ENCODE measurements around the gene OCA2.

OCA2 gene

DNA sequence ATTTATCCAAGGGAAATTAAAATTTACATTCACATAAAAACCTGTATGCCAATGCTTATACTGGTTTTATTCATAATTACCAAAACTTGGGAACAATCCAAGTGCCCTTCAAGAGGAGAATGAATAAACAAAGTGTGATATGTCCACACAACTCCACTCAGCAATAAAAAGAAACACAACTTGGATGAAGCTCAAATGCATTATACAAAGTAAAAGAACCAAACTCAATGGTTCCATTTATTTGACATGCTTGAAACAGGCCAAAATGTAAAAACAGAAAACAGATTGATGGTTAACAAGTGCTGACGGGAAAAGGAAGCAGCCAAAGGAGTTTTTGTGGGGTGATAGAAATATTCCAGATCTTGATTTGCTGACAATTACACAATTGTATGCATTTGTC is 23.5 kb downstream of the OCA2 start:
- no peak for DNase-seq

DNA sequence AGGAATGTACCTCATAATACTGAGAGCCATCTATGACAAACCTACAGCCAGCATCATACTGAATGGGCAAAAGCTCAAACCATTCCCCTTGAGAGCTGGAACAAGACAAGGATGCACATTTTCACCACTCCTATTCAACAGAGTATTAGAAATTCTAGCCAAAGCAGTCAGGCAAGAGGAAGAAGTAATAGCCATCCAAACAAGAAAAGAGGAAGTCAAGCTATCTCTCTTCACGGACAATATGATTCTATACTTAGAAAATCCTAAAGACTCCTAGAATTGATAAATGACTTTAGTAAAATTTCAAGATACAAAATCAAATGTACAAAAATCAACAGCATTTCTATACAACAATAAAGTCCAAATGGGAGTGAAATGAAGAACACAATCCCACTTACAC is 30.2 kb downstream of the OCA2 start:
- no peak for DNase-seq

DNA sequence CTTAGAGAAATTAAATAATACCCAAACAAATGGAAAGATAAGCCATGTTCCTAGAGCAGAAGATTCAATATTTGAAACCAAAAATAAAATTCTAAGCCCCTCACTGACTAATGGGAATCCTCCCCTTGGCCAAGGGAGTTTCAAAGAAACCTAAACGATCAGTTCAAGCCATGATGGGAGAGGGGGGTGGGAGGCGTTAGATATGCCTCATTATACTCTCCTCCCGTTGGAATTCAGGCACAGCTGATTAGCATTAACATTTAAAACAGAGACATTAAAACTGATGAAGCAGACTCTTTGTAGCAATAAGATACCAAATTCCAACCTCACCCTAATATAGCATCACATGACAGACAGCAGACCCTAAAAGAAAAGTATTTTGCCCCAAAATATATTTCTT is 32.9 kb downstream of the OCA2 start:
- DNase-seq = no peak

DNA sequence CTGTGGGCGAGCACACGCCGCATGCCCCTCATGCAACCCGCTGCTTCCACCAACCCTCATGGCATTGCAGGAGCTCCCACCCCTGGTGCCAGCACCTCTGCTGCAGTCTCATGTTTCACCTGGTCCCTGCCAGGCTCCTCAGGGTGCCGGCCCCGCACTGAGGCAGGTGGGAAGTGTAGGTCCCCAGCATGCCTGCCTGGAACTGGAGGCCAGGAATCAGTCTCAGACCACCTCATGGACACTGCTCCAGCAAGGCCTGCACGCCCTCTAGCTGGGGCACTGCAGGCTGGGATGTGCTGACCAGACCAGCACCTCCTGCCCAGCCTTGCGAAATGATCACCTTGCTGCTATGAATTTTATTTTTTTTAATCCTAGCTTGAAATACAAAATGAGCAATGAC is 39.1 kb downstream of the OCA2 start:
- DNase-seq = no peak

DNA sequence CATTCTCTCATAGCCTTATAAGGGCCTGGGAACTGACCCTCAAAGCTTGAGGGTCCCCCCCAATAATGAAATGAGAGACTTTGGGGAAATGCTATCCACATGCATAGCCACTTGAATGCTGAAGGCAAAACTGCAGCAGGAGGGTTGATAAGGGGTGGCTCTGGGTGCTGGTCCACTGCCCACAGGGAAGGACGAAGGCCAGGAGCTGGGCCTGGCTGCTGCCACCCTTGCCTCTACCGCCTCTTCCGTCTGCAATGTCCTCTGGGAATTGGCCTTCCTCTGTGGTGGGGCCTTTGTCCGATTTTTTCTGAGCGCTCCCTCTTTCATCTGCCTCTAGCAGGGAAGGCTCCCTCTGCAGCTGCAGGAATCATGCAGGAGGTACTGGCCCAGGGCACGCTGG is 41.0 kb downstream of the OCA2 start:
- no peak for DNase-seq

DNA sequence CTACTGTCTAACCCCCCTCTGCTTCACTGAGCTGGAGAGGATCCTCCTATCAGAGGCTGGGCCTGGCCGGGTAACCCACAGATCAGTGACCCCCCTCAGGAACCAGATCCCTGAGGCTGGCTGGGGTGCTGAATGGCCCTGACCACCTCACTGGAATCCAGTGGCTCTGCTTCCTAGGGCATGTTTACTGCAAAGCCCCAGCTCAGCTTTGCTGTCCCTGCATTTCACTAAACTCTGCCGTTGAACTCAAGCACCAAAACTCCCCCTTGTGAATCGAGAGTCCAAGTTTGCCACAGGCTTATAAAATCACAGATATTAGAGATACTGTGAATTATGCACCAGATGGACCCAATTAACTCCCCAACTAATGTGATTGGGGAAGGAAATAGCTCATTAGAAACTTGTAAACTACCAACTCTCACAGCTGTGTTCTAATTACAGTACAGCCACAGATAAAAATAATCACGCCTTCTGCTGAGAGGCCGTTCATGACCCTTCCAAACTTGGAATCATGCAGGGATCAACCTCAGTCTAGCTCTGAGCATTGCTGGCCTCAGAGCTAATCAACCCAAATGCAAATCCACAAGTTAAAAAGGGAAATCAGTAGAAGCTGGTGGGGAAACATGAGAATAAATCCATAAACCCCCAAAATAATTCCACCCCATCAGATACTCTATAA is 47.0 kb downstream of the OCA2 start:
- no peak for DNase-seq

DNA sequence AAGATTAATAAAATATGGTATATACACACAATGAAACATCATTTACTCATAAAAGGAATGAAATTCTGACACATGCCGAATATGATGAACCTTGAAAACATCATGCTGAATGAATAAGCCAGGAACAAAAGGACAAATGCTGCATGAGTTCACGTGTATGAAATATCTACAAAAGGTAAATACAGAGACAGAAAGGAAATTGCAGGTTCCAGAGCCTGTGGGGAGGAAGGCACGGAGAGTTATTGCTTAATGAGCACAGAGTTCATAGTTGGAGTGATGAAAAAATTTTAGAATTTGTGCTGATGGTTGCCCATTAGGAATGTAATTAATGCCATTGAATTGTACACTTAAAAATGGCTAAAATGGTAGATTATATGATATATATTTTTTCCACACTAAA is 49.5 kb downstream of the OCA2 start:
- no peak for DNase-seq

DNA sequence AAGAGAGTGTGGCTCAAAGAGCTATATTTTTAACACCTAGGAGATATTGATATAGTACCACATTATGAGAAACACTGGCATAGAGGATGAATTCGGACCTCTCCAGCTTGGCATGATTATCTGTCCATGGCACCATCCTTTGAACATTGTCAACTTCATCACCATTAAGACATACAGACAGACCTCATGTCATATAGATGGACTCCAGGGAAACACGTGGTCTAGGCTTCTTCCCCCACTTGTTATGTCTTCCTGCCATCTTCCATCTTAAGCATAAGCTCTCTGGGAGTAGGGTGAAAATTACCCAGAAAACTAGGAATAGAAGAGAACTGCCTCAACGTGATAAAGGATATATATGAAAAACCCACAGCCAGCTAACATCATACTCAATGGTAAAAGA is 51.8 kb downstream of the OCA2 start:
- DNase-seq = no peak

DNA sequence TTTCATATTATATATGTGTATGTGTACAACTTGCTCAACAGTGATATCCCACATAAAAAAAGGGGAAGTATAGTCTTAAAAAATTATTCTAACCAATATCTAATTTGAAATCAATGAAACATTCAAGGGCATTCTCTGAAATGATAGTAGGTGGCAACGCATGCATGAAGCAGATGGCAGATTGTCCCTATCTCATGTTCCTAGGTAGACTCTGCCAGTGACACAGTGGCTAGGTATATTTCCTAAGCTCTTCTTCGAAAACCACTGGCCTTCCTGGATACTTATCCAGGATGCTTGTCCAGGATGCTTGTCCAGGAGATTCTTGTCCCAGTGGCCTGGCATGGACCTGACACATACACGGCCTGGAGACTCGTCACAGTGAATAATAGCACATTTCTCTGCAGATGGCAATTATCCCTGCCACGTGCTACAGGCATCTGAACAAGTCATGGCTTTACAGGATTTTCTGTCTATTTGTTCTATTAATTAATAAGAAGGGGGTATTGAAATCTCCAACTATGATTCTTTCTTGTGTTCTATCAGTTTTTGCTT is 54.9 kb downstream of the OCA2 start:
- no peak for DNase-seq

DNA sequence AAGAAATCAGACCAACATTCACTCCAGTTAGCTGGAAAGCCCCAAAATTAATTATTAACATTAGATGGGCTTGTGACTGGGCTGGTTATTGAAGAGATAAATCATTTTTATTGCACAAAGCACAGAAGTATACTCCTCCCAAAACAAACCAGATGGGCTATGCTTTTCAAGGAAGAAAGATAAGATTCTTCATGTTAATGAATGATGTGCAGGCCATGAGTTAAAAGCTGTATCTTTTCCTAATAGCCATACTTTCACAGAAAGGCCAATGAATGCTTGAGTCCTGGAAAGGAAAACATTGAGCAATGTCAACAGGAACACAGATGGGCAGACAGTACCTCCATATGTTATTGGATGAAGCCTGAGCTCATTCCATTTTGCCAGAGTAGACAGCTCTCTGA is 55.4 kb downstream of the OCA2 start:
- peak in 1 of 2 experiments; percentile 37 for DNase-seq

DNA sequence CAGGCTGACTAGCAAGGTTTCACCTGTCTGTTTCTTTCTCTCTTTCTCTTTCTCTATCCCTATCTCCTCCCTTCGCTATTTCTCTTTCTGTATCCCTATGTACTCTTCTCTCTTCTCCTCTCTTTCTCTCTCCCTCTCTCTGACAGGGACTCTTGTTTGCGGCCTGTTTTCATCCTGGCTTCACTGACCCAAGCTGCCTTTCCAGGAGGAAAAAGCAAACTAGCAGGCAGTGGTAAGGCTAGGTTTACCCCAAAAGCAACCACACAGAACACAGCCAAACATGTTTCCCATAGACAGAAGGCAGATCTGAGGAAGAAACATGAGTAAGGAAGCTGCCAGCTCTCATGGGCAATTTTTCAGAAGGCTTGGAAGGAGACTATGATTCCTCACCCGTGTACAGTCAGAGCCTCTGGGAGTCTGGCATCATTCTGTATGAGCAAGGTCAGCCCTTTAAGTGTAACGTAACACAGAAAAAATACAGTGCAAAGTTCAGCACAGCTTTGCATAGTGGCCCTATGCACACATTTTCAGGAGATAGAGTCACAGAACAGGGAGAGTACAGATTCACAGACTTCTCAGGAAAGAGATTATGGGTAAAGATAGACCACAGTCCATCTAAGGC is 61.0 kb downstream of the OCA2 start:
- no peak for DNase-seq

DNA sequence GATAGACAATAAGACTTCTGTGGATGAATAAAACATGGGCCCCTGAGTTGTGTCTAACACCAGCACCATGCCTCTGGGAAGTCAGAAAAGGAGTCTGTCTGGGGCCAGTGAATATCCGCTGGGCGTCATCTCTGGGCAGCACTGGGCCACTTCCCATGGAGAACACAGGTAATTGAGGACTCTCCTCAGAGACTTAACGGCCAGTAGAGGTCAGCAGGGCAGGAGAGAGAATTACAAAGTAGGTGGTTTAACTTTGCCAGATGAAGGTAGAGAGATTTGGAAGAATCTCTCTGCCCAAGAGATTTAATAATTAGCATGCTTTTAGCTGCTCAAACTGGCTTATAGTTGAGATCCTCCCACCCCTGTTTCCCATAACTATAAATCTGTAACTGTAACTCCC is 65.7 kb downstream of the OCA2 start:
- no peak for DNase-seq

DNA sequence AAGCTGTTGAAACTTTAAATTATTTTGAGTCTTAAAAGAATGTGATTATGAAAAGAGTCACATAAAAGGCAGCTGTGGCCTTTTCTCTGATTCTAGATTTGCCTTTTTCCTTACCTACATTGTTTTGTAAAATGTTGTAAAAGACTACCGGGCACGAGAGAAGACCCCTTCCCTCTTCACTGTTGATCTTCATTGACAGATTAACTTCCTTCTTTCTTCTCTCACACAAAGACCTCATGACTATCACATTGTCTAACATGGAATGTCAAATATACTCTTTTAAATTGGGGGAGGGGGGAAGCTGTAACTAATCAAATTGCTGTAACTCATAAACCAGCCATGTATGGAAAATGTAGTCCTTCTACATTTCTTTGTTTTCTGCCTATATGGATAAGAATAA is 68.3 kb downstream of the OCA2 start:
- DNase-seq = no peak

DNA sequence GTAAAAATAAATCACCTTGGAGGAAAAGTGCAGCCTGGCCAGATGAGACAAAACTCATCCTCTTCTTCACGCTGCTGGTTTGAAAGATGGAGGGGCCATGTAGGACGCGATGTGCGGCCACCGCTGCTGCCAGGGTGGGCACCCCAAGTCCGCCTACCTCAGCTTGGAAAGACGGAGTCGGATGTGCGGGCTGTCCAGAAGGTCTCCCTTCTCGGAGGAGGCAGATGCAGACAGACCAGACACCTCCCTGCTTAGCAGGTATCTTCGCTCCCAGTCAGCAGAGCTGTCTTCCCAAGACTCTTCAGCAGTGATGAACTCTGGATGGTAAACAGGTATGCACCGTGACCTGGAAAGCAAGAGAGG is 71.4 kb downstream of the OCA2 start:
- DNase-seq = no peak

DNA sequence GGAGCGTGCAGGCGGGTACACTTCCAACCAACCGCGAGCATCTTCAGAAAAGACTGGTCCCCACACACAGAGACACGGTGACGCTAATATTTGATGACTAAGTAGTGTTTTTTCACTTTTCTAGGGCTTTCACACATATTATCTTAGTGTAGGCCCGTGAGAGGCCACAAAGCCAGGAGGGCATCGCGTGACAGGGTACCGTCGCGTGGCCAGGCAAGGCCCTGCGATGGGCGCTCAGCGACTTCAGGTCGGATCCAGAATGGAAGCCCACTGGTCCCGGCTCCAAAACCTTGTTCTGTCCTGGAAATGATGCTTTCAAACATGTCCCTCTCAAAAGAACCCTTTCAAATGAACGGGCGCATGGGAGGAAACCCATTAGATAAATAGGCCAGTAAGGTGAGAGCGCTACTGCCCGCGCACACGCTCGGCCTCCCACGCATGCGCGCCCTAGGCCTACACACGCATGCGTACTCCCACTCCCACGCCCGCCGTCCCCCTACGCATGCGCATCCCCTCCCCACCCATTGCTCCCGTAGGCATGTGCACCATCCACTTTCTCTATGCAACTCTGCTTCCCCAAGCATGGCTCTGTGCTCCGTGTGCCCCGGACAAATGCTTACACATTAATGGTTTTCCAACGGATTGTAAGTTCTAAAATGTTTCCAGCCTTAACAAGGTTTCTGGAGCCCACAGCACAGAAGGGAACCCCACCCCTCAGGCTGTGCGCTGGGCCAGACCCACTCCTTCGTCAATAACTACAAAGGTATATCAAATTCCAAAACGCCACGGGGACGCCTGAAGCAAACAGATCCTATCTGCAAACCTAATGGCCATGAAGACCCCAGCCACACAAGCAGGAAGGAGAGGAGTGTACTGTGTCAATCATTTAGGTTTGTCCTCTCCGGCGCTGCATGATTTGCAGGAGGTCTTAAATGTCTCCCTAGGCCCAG is 72.1 kb downstream of the OCA2 start:
- DNase-seq = no peak

DNA sequence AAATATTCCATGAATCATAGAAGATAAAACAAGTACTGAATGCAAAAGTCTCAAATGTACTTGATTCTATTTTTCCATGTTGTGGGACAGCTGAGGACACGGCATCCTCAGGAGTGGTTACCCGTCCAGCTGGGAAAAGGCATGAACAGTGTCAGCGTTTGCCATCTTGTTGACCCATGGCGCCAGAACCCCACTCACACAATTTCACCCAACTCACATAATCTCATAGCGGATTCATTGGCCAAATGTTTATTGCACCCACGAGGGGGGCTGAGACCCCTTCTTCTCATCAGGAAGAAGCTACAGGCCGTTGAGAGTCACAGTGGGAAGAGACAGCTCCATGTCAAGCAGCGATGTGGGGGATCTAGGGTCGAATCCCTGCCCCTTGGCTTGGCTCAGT is 72.9 kb downstream of the OCA2 start:
- DNase-seq = no peak

DNA sequence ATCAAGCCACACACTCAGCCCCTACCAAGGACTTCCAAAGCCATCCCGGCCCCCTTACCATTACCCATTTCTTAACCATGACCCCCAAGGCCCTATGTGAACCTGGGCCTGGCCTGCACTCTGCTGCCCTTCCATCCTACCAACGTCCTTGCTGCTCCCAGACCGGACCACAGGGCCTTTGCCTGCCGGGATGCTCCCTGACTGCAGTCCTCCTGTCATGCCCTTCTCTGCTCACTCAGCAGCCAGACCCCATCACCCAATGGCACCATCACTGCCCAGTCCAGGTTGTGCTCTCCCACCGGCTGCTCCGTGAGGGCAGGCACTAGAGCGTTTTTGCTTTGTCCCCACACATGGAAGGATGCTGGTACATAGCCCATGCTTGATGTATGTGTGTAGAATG is 73.7 kb downstream of the OCA2 start:
- DNase-seq = no peak

DNA sequence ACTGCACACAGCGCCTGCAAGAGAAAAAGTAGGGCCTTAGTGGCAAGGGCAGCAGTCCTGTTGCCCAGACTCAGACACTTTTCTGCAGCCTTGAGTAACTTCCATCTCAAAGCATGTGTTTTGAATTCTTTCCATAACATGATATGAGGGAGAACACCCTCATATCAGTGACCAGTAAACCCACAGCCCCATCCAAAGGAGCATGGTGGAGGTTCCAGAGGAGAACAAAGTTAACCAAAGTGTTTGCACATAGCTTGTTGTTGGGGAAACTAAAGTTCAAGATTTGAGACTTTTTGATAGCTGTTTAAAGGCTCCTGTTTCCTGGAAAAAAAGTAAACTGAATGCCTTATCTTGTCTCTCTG is 74.2 kb downstream of the OCA2 start:
- DNase-seq = no peak

DNA sequence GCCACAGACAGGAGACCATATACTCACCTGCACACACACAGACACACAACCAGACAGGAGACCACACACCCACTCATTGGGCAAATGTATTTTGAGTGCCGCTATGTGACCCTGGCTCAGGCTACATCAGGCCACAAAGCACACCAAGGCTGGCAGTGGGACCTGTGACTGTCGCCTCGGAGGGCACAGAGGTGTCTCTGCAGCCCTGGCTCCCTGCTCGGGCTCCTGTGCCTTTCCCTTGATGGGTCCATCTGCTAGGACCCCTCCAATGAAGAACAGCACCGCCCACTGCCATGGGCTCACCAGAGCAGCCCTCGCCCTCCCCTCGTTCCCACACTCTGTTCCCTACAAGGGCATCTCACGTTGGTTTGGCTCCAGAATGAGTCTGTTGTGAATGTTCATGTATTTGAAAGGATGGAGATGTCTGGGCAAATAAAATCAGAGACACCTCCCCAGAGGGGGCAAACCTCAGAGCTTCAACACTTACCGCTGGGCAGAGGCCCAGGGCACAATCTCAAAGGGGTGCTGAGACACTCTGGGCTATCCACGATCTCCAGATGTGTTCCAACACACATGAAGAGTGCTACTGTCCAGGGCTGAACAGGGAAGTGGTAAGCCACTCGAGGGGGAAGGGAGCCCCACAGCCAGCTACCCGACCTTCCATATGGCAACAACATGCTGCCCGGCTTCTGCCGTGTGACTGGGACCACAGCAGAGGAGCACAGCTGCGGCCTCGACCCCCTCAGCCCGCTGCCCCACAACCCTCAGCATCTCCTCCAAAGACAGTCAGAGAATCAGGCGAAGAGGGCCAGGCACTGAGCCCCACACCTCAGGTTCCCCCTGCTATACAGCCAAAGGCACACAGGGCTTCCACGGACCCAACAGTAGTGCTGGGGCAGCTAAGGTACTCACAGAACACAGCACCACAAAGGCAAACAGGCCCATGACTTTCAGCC is 74.9 kb downstream of the OCA2 start:
- DNase-seq = no peak

DNA sequence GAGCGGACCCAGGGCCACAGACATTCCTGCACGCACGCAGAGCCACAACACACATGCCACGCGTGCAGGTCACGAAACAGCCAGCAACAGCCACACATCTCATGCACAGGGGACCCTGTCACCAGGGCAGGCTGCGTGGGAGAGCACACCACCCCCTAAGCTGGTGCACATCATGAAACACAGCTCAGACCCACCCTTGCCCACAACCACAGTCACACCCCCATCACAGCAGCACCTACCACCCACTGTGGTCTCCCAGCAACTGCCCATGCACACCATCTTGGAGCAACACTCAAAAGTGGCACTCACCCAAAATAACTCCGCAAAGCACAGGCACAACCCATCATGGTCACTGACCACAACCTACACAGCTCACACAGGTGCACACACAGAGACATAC is 75.7 kb downstream of the OCA2 start:
- no peak for DNase-seq

DNA sequence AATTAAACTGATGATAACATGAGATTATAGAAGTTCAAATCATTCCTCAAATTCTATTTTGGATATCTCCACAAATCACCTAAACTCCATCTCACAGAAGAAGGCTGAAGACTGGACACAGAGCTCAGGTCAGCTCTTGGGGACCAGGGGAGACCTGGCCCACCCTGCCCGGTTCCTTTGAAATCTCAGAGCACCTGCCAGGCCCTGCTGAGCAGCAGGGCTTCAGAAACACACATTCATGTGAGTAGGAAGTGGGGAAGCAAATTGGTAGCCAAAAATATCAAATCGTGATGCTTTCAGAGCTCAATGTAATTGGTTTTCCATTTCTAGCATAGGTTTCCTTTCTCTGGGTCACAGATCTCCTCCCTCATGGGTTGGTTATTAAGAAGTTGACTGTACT is 76.2 kb downstream of the OCA2 start:
- DNase-seq = no peak

DNA sequence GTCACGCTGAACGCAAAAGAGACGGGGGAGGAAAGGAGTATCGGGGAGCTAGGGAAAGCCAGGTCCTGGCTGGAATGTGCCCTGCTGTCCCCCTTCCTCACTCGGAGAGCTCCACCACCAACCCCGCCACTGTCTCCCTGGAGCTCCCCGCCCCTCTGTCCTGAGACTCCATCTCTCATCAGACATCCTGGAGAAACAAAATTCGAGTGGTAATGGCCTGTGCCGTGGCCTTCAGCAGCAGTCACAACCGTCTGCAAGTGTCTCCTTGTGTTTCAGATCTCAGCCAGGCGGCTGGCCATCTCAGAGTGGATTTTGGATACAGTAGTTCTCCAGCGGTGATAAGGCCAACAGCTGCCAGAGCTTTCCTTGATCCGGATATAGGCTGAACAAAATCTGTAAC is 76.9 kb downstream of the OCA2 start:
- no peak for DNase-seq
